ENCODE measurements around the gene DNMBP. TPM values are rescaled to one million over a fixed set of nuclear protein-coding genes. Genes with fewer than 3 reads are reported as not detected.
A peak's percentile ranks its signal among the peaks of the same experiment; 100 is the strongest.
"Not testable (repeated sequence)": the region's sequence is repeated elsewhere in the genome, so short reads cannot be mapped to it uniquely, and the experiment has no call there.

The DNMBP gene
- total RNA-seq, 1 experiment from 2014 or later = 8.5 TPM

- DNase-seq = no peak
- Histone ChIP-seq H3K4me3 (ENCODE audit: insufficient read depth, low read depth, low read length) (no peak overlapping the region), H3K27me3 (ENCODE audit: control insufficient read depth, insufficient read depth, low read length) (no peaks in the 10 kb centered on the region)
These were observed 160.7 kb downstream of the DNMBP start for GRCh38 chr10:99849057-99849456.

GRCh38 chr10:99845837-99846382, 163.8 kb downstream of the DNMBP start:
- Histone ChIP-seq H3K4me3 (ENCODE audit: insufficient read depth, low read depth, low read length) (no peak overlapping the region), H3K36me3 (replicated peaks; ENCODE audit: control insufficient read depth, insufficient read depth, low read length) (no peaks in the 10 kb centered on the region), H3K27me3 (ENCODE audit: control insufficient read depth, insufficient read depth, low read length) (no peaks in the 10 kb centered on the region)
- peak; percentile 66 for DNase-seq

More at GRCh38 chr10:99849057-99849456, 160.7 kb downstream of the DNMBP start:
- no peaks in the 10 kb centered on the region for H3K36me3 ChIP-seq (replicated peaks; ENCODE audit: control insufficient read depth, insufficient read depth, low read length)

- Histone ChIP-seq H3K27me3 (ENCODE audit: control insufficient read depth, insufficient read depth, low read length) (no peaks in the 10 kb centered on the region), H3K36me3 (replicated peaks; ENCODE audit: control insufficient read depth, insufficient read depth, low read length) (no peaks in the 10 kb centered on the region), H3K4me3 (ENCODE audit: insufficient read depth, low read depth, low read length) (no peak overlapping the region)
- no peak for DNase-seq
These were observed 165.3 kb downstream of the DNMBP start for GRCh38 chr10:99844433-99844955.

- Histone ChIP-seq H3K4me3 (ENCODE audit: insufficient read depth, low read depth, low read length) (no peak overlapping the region), H3K27me3 (ENCODE audit: control insufficient read depth, insufficient read depth, low read length) (no peaks in the 10 kb centered on the region), H3K36me3 (replicated peaks; ENCODE audit: control insufficient read depth, insufficient read depth, low read length) (no peaks in the 10 kb centered on the region)
- DNase-seq = no peak
These were observed 166.4 kb downstream of the DNMBP start for GRCh38 chr10:99843310-99843709.

- Histone ChIP-seq H3K36me3 (replicated peaks; ENCODE audit: control insufficient read depth, insufficient read depth, low read length) (no peaks in the 10 kb centered on the region), H3K27me3 (ENCODE audit: control insufficient read depth, insufficient read depth, low read length) (no peaks in the 10 kb centered on the region), H3K4me3 (ENCODE audit: insufficient read depth, low read depth, low read length) (no peak overlapping the region)
- no peak for DNase-seq
These were observed 168.0 kb downstream of the DNMBP start for GRCh38 chr10:99841746-99842145.

- not testable (repeated sequence) for H3K4me3 ChIP-seq (ENCODE audit: insufficient read depth, low read depth, low read length); H3K27me3 ChIP-seq (ENCODE audit: control insufficient read depth, insufficient read depth, low read length); H3K36me3 ChIP-seq (replicated peaks; ENCODE audit: control insufficient read depth, insufficient read depth, low read length); DNase-seq
These were observed 168.9 kb downstream of the DNMBP start for GRCh38 chr10:99840859-99841258.

- H3K4me3 ChIP-seq (ENCODE audit: insufficient read depth, low read depth, low read length) = no peak overlapping the region
- H3K27me3 ChIP-seq (ENCODE audit: control insufficient read depth, insufficient read depth, low read length) = no peaks in the 10 kb centered on the region
- no peak for DNase-seq
- no peaks in the 10 kb centered on the region for H3K36me3 ChIP-seq (replicated peaks; ENCODE audit: control insufficient read depth, insufficient read depth, low read length)
These were observed 173.0 kb downstream of the DNMBP start for GRCh38 chr10:99836711-99837110.

- H3K27me3 ChIP-seq (ENCODE audit: control insufficient read depth, insufficient read depth, low read length) = no peaks in the 10 kb centered on the region
- DNase-seq = no peak
- H3K4me3 ChIP-seq (ENCODE audit: insufficient read depth, low read depth, low read length) = no peak overlapping the region
These were observed 173.8 kb downstream of the DNMBP start for GRCh38 chr10:99835947-99836346.

GRCh38 chr10:99834410-99834809, 175.3 kb downstream of the DNMBP start:
- H3K36me3 ChIP-seq (replicated peaks; ENCODE audit: control insufficient read depth, insufficient read depth, low read length) = no peaks in the 10 kb centered on the region
- DNase-seq = no peak
- no peaks in the 10 kb centered on the region for H3K27me3 ChIP-seq (ENCODE audit: control insufficient read depth, insufficient read depth, low read length)
- no peak overlapping the region for H3K4me3 ChIP-seq (ENCODE audit: insufficient read depth, low read depth, low read length)

More at GRCh38 chr10:99835947-99836346, 173.8 kb downstream of the DNMBP start:
- H3K36me3 ChIP-seq (replicated peaks; ENCODE audit: control insufficient read depth, insufficient read depth, low read length) = no peaks in the 10 kb centered on the region

GRCh38 chr10:99832439-99832838, 177.3 kb downstream of the DNMBP start:
- Histone ChIP-seq H3K4me3 (ENCODE audit: insufficient read depth, low read depth, low read length) (no peak overlapping the region), H3K27me3 (ENCODE audit: control insufficient read depth, insufficient read depth, low read length) (no peaks in the 10 kb centered on the region), H3K36me3 (replicated peaks; ENCODE audit: control insufficient read depth, insufficient read depth, low read length) (no peaks in the 10 kb centered on the region)
- DNase-seq = no peak

- Histone ChIP-seq H3K27me3 (ENCODE audit: control insufficient read depth, insufficient read depth, low read length) (no peaks in the 10 kb centered on the region), H3K36me3 (replicated peaks; ENCODE audit: control insufficient read depth, insufficient read depth, low read length) (no peaks in the 10 kb centered on the region), H3K4me3 (ENCODE audit: insufficient read depth, low read depth, low read length) (no peak overlapping the region)
- DNase-seq = no peak
These were observed 181.3 kb downstream of the DNMBP start for GRCh38 chr10:99828464-99828863.

- H3K27me3 ChIP-seq (ENCODE audit: control insufficient read depth, insufficient read depth, low read length) = no peaks in the 10 kb centered on the region
- no peaks in the 10 kb centered on the region for H3K36me3 ChIP-seq (replicated peaks; ENCODE audit: control insufficient read depth, insufficient read depth, low read length)
- DNase-seq = no peak
- H3K4me3 ChIP-seq (ENCODE audit: insufficient read depth, low read depth, low read length) = no peak overlapping the region
These were observed 181.8 kb downstream of the DNMBP start for GRCh38 chr10:99827936-99828335.

Other genes starting within 250 kb of the DNMBP start
- gene ABCC2, start 227.3 kb downstream of the DNMBP start, total RNA-seq (2014; rRNA removed; shearing (Covaris generic)) = 0.14 and 0.44 TPM in 2 replicates
- gene CPN1, start 71.9 kb upstream of the DNMBP start, total RNA-seq (2014; rRNA removed; shearing (Covaris generic)) = not detected in 2 replicates
- 21.9 and 35.8 TPM in 2 replicates for gene ERLIN1, start 176.1 kb upstream of the DNMBP start, total RNA-seq (2014; rRNA removed; shearing (Covaris generic))
- gene CHUK, start 219.6 kb upstream of the DNMBP start, total RNA-seq (2014; rRNA removed; shearing (Covaris generic)) = 11.8 and 14.8 TPM in 2 replicates